GM12878 (cell line): Measurements from ENCODE around the gene CDC37L1. TPM values are rescaled to one million over a fixed set of nuclear protein-coding genes. Genes with fewer than 3 reads are reported as not detected.

Experiments used
- ATAC-seq: fragments of 200-7000 bp; cut with Tn5 transposase; 3 replicates; pipeline ENCODE4 v1.9.1; 2020; ENCODE audit warnings: mild to moderate bottlenecking, moderate library complexity
- BruUV-seq: library from RNA; stranded (reverse); fragments of 400-500 nt; replicated peaks from 2 replicates; lab custom pipeline; 2021; lab: Mats Ljungman, UMichigan
- CTCF ChIA-PET: fragments of 300-600 bp; sonication (Branson Sonifier 250); formaldehyde crosslinking; extraction: SDS; loops from one replicate; lab custom pipeline; 2021; ENCODE audit warnings: inconsistent platforms; lab: Yijun Ruan, JAX
- POLR2A ChIA-PET: fragments of 350-600 bp; formaldehyde crosslinking; extraction: SDS; loops from one replicate; lab custom pipeline; 2021; ENCODE audit warnings: inconsistent platforms; lab: Charles Lee
- RAD21 ChIA-PET: fragments of 300-600 bp; sonication (Branson Sonifier 250); formaldehyde crosslinking; loops from one replicate; lab custom pipeline; 2023; ENCODE audit warnings: antibody characterized with exemption; ENCODE audit not compliant: unreplicated experiment; lab: Charles Lee
- SMC1A ChIA-PET: fragments of 300-600 bp; sonication (Branson Sonifier 250); formaldehyde crosslinking; loops from one replicate; lab custom pipeline; 2023; ENCODE audit not compliant: unreplicated experiment, uncharacterized antibody; lab: Charles Lee
- DNase-seq: peaks from one replicate; pipeline ENCODE4 v3.0.0-alpha.2; 2011; ENCODE audit warnings: low read depth, low spot score
- FAIRE-seq: peaks from 3 replicates; lab custom pipeline; 2011; peaks lifted over from hg19 to GRCh38; lab: Jason Lieb, UNC
- H2AFZ ChIP-seq: 2 replicates; pipeline ENCODE4 v1.6.0; 2011; ENCODE audit warnings: low read depth, low read length, control low read depth; ENCODE audit not compliant: control insufficient read depth
- H3K27ac ChIP-seq: 2 replicates; pipeline ENCODE4 v1.5.1; 2011; ENCODE audit warnings: control low read depth; ENCODE audit not compliant: control insufficient read depth, insufficient read depth
- H3K27me3 ChIP-seq, 2 experiments: replicated peaks in 1 of 2; 2 replicates each; pipeline versions ENCODE4 v1.6.0 to v1.6.1; 2011; ENCODE audit warnings: low read length in 1 of 2; ENCODE audit not compliant: control insufficient read depth in 2 of 2, insufficient read depth in 2 of 2
- H3K36me3 ChIP-seq, 2 experiments: 2 replicates each; pipeline ENCODE4 v1.5.1; 2011; ENCODE audit warnings: low read length in 1 of 2; ENCODE audit not compliant: control insufficient read depth in 2 of 2, insufficient read depth in 2 of 2
- H3K4me1 ChIP-seq: 2 replicates; pipeline ENCODE4 v1.6.1; 2011; ENCODE audit warnings: mild to moderate bottlenecking, low read length, moderate library complexity, mixed read lengths; ENCODE audit not compliant: control insufficient read depth, insufficient read depth
- H3K4me2 ChIP-seq: 2 replicates; pipeline ENCODE4 v1.6.0; 2011; ENCODE audit warnings: control low read depth; ENCODE audit not compliant: control insufficient read depth, insufficient read depth
- H3K4me3 ChIP-seq: fragments of 200-600 bp; sonication (generic); 2 replicates; pipeline ENCODE4 v1.5.1; 2016
- H3K79me2 ChIP-seq: 2 replicates; pipeline ENCODE4 v1.6.0; 2011; ENCODE audit warnings: low read length; ENCODE audit not compliant: control insufficient read depth, insufficient read depth
- H3K9ac ChIP-seq: 2 replicates; pipeline ENCODE4 v1.8.0; 2011; ENCODE audit warnings: low read length, control low read depth, mixed read lengths; ENCODE audit not compliant: control insufficient read depth, insufficient read depth
- H3K9me3 ChIP-seq: replicated peaks from 3 replicates; pipeline ENCODE4 v1.5.1; 2011; ENCODE audit warnings: mild to moderate bottlenecking, low read length; ENCODE audit not compliant: control insufficient read depth, insufficient read depth
- H4K20me1 ChIP-seq: 2 replicates; pipeline ENCODE4 v1.6.0; 2011; ENCODE audit not compliant: control insufficient read depth, insufficient read depth
- CBX5 ChIP-seq: sonication (generic); IDR thresholded peaks from 2 replicates; pipeline ENCODE4 v1.6.1; 2016; ENCODE audit warnings: low read depth, moderate library complexity, mild to moderate bottlenecking, inconsistent platforms
- CTCF ChIP-seq, 3 experiments: IDR thresholded peaks in 2 of 3; conservative IDR thresholded peaks in 1 of 3; 2 replicates each; pipeline ENCODE4 v1.5.1; 2011; ENCODE audit warnings: low read depth in 3 of 3, low read length in 3 of 3, mild to moderate bottlenecking in 3 of 3, control low read depth in 2 of 3, moderate library complexity in 2 of 3, inconsistent platforms in 1 of 3, mixed read lengths in 1 of 3; ENCODE audit not compliant: control insufficient read depth in 2 of 3, insufficient read depth in 1 of 3; ENCODE audit errors: extremely low read depth in 1 of 3
- DPF2 ChIP-seq: fragments of 450-650 bp; IDR thresholded peaks from 2 replicates; pipeline ENCODE4 v1.6.1; 2017; ENCODE audit warnings: mild to moderate bottlenecking
- EGR1 ChIP-seq, 2 experiments: IDR thresholded peaks; 1 replicate in 1 of 2; 2 replicates in 1 of 2; pipeline ENCODE4 v1.6.1; 2011 to 2012; ENCODE audit warnings: low read depth in 2 of 2, low read length in 2 of 2, borderline replicate concordance in 1 of 2, mild to moderate bottlenecking in 1 of 2, moderate library complexity in 1 of 2
- HDAC6 ChIP-seq: fragments of 200-600 bp; sonication (generic); IDR thresholded peaks from one replicate; pipeline ENCODE4 v1.8.0; 2017; ENCODE audit warnings: antibody characterized with exemption; ENCODE audit not compliant: unreplicated experiment
- HDGF ChIP-seq: fragments of 450-650 bp; IDR thresholded peaks from 2 replicates; pipeline ENCODE4 v1.6.1; 2016; ENCODE audit warnings: antibody characterized with exemption
- IKZF1 ChIP-seq: fragments of 450-650 bp; conservative IDR thresholded peaks from 2 replicates; pipeline ENCODE4 v1.6.1; 2017; ENCODE audit warnings: antibody characterized with exemption, mild to moderate bottlenecking
- KLF5 ChIP-seq: fragments of 450-650 bp; IDR thresholded peaks from 2 replicates; pipeline ENCODE4 v1.6.1; 2014; ENCODE audit warnings: mild to moderate bottlenecking; ENCODE audit not compliant: partially characterized antibody
- MLLT1 ChIP-seq: fragments of 450-650 bp; IDR thresholded peaks from 2 replicates; pipeline ENCODE4 v1.6.1; 2016; ENCODE audit warnings: mild to moderate bottlenecking
- PML ChIP-seq: IDR thresholded peaks from 2 replicates; pipeline ENCODE4 v1.6.1; 2012; ENCODE audit warnings: low read length, inconsistent platforms
- POU2F2 ChIP-seq: IDR thresholded peaks from 3 replicates; pipeline ENCODE4 v1.6.1; 2011; ENCODE audit warnings: low read depth, mild to moderate bottlenecking, low read length, borderline replicate concordance
- SIN3A ChIP-seq: IDR thresholded peaks from 2 replicates; pipeline ENCODE4 v1.6.1; 2012; ENCODE audit warnings: low read depth, low read length, improper control_type of control experiment
- TCF7 ChIP-seq: IDR thresholded peaks from 2 replicates; pipeline ENCODE4 v1.6.1; 2014; ENCODE audit warnings: antibody characterized with exemption, borderline replicate concordance
- ZBED1 ChIP-seq: IDR thresholded peaks from 2 replicates; pipeline ENCODE4 v1.6.1; 2016; ENCODE audit warnings: borderline replicate concordance
- WGBS: methylation state at CpG from one replicate; pipeline ENCODE4 v1.1.6; 2016; ENCODE audit warnings: low lambda C conversion rate; ENCODE audit not compliant: insufficient replicate concordance, insufficient coverage; ENCODE audit errors: missing lambda C conversion rate; 5-methylcytosine and 5-hydroxymethylcytosine counted together
- in situ Hi-C: fragments of 300-500 bp; cut with MboI; formaldehyde crosslinking; loops from 9 replicates; pipeline ENCODE4 v1.14.3; 2018; ENCODE audit warnings: mixed read lengths
- intact Hi-C: fragments of 100-400 bp; cut with micrococcal nuclease; formaldehyde crosslinking; loops from one replicate; pipeline ENCODE4 v1.14.2; 2022; ENCODE audit not compliant: unreplicated experiment
- polyA plus RNA-seq, 11 experiments: library from polyadenylated mRNA; depleted of rRNA in 4 of 11; unstranded in 6 of 11; stranded (reverse) in 5 of 11; fragments of >200 nt; fragmentation: Nextera tagmentation in 4 of 11; fragmentation: Illumina TruSeq in 1 of 11; extraction: Ambion mirVana in 4 of 11; extraction: Trizol in 1 of 11; gene quantifications; 1 replicate in 1 of 11; 2 replicates in 10 of 11; pipeline versions ENCODE4 v1.2.1 to v1.2.3, GENCODE V29; 2011 to 2016; ENCODE audit warnings: inconsistent platforms in 2 of 11, missing spikeins in 2 of 11, low read depth in 1 of 11
- total RNA-seq, 4 experiments: library from RNA; depleted of rRNA in 3 of 4; stranded (reverse); fragments of >200 nt in 3 of 4; fragmentation: Illumina TruSeq in 1 of 4; extraction: Trizol in 1 of 4; gene quantifications; 2 replicates each; pipeline versions ENCODE4 v1.2.1 to v1.2.3, GENCODE V29; 2013 to 2021

Gene CDC37L1
- total and polyA plus RNA-seq, 10 of the 15 experiments (the other 5 are each of a cell fraction or from before 2014, with no cell fraction given): 2.2 to 16.6 (median 8.2) TPM

- TF ChIP-seq CTCF (IDR thresholded peaks at IDR 0.05 in 2 of 3, conservative IDR thresholded peaks at IDR 0.05 in 1 of 3; ENCODE audit: control insufficient read depth in 2 of 3, extremely low read depth in 1 of 3, insufficient read depth in 1 of 3, low read depth in 3 of 3, low read length in 3 of 3) (no peak), ZBED1 (no peak), HDGF (peak; percentile 92), EGR1 (IDR thresholded peaks at IDR 0.05; ENCODE audit: borderline replicate concordance in 1 of 2, low read depth in 2 of 2, low read length in 2 of 2) (0 out of 3 replicates have a peak, but pooled peaks of 1 of the 2 experiments have one; percentile 15), DPF2 (no peak), TCF7 (no peak)
Measured at GRCh38 chr9:4741365-4742089, 62.2 kb downstream of the CDC37L1 start (continued).

- WGBS: 36% methylated on average over 3 of the region's 3 CpGs
- TF ChIP-seq POU2F2 (no peak), TCF7 (no peak), HDAC6 (no peak), SIN3A (no peak), KLF5 (no peak), PML (no peak), EGR1 (IDR thresholded peaks at IDR 0.05; ENCODE audit: borderline replicate concordance in 1 of 2, low read depth in 2 of 2, low read length in 2 of 2) (no peak), CBX5 (no peak), IKZF1 (no peak), MLLT1 (no peak)
- CTCF ChIA-PET: interaction anchor here (0.5 to 1.7 kb wide), 5 partner anchors 9 to 370 kb away, joined by 3 to 11 read pairs (median 4); no protein-coding TSS in a partner anchor
- intact Hi-C loops: loop anchor here (5.0 kb wide), 2 partner anchors 695 to 850 kb away; partner anchors contain the start of gene PLGRKT
- no peak overlapping the region for H2AFZ ChIP-seq
- H3K9me3 ChIP-seq: no peaks in the 10 kb centered on the region
- DNase-seq: no peak
- H3K79me2 ChIP-seq: peaks cover 36% of the 10 kb centered on the region
- in situ Hi-C loops: no loop called here
- H3K4me3 ChIP-seq: no peak overlapping the region
- H3K27me3 ChIP-seq: no peaks in the 10 kb centered on the region
- no peaks in the 10 kb centered on the region for H3K36me3 ChIP-seq
- SMC1A ChIA-PET: no interaction called here
- no peak overlapping the region for H3K9ac ChIP-seq
- no peak overlapping the region for H3K27ac ChIP-seq
- RAD21 ChIA-PET: interaction anchor here (1.6 kb wide), 1 partner anchor 354 kb away, joined by 4 read pairs; no protein-coding TSS in a partner anchor
- no peak for ATAC-seq
- H4K20me1 ChIP-seq: no peaks in the 10 kb centered on the region
- POLR2A ChIA-PET: no interaction called here
- H3K4me2 ChIP-seq: no peak overlapping the region
- FAIRE-seq: no peak
- BruUV-seq: no TSS peak
- H3K4me1 ChIP-seq: peaks cover 8% of the 10 kb centered on the region
Measured at GRCh38 chr9:4742246-4742645, 62.9 kb downstream of the CDC37L1 start.
